NOMO-1 (cell line): ENCODE results near the gene EVX2.
A peak's percentile ranks its signal among the peaks of the same experiment; 100 is the strongest.

Experiments
- DNase-seq, 2 experiments: peaks; one replicate each; lab custom pipeline; 2025; ENCODE audit not compliant: unreplicated experiment in 2 of 2; lab: John Stamatoyannopoulos, UW

The EVX2 gene

DNA sequence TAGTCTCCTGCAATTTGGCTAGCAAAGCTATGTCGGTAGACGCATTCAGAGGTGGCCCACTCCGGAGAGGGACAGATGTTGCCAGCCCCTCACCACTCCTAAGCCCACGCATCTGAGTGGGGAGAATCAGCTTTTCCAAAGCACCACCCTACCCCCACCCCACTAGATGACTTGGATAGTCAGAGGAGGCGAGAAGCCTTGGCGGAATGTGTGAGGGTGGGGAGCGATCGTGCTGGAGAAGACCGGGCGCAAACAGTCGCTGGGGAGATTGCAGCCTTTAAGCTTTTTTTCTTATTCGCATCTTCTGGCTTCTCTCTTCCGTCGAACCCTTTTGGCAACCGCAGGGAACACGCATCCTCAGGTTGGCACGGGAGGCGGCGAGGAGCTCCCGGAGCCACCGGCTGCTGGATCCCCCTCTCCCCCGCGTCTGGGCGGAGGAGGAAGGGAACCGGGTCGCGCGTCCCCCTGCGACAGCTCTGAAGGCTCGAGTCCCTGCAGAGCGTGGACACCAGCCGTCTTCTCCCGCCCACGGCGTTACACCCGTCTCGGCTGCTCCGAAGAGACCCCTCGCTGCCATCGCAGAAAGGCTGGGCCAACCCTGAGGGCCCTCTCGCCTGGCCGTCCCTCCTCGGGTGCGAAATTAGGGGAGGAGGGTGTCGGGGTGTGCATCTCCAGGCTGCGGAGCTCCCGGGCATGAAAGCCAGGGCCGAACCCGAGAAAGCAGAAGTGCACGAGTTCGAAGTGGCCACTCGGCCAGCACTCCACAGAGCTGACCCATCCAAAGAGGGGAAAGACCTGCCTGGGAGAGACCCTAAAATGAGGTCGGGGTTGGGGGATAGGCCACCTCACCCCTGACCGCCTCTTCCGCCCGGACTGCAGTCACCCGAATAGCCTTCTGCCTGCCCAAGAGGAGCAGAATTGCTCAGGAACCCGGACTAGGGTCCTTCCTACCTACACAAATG, 12.2 kb downstream of the EVX2 start:
- DNase-seq, result no peak

DNA sequence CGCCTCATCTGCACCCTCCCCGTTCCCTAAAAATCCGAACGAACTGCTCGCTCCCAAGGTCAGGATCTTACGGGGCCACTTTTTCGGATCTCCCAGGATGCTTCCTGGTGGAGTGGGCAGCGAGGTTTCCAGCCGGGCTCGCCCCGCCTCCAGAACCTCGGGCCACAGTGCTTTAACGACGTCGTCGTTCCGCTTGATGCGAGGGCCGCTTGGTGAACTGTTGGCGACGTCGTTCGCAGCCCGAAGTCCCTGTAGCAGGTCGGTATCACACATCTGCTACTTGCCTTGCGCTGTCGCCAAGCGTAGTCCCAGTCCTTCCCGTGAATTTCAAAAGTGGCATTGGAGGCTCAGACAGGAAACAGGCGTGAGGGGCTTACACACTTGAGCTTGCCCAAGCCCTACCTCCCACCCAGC, 15.3 kb downstream of the EVX2 start:
- no peak for DNase-seq

DNA sequence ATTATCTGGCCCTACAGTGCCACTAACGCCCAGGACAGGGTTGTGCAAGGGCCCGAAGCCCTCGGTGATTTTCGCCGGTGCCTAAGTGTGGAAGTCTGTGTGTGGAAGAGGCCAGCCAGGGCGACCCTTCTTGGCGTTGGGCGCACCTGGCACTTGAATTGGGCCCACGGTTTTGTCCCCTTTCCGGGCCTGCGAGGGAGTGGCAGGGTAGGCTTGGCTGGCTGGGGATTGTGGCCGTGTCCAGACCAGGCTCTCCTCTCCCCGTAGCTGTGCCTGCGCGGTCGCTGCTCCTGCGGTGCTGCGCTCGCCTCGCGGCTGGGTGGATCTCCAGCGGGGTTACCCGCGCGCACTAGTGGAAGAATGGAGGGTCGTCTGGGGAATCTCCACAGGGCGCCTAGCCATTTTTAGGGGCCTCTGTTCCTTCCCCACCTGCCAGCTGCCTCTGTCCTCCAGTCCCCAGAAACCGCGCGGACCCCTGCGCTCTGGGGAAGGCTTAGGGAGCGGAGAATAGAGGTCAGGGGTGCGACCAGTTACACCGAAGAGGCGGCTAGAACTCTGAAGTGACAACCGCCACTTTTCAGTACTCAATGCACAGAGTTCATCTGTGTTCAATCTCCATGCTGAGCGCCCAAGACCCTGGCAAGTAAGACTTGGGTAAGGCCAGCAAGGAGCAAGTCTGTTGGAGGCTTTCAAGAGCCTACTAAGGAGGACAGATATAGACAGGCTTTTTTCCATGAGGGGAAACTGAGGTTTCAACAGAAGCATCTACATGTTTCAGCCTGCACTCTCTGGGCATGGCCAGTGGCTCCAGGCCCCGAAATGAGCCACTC, 16.0 kb downstream of the EVX2 start:
- no peak for DNase-seq

- DNase-seq, result no peak
Observed at GRCh38 chr2:176066645-176067588, 16.8 kb downstream of the EVX2 start.

DNA sequence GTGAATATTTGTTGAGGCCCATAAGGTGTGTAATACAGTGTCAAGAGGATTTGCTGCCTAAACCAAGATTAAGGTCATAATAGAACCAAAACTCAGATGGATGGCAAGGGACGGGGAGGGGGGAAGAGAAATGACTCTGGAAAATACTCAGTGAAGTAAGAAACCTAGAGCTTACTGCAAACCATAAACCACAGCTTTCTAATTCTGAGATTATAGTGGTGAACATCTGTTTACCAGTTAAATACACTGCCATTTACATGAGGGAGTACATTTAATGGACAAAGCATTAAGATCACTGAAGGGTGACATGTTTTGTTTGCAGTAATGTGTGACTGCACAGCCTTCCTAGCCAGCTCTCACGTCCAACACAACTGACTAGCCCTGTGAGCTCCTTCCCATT, 19.8 kb downstream of the EVX2 start:
- DNase-seq, result no peak

- no peak for DNase-seq
Observed at GRCh38 chr2:176056406-176056805, 27.4 kb downstream of the EVX2 start.

- DNase-seq, result peak; percentile 32 to 76
Observed at GRCh38 chr2:176039375-176039774, 44.4 kb downstream of the EVX2 start.

DNA sequence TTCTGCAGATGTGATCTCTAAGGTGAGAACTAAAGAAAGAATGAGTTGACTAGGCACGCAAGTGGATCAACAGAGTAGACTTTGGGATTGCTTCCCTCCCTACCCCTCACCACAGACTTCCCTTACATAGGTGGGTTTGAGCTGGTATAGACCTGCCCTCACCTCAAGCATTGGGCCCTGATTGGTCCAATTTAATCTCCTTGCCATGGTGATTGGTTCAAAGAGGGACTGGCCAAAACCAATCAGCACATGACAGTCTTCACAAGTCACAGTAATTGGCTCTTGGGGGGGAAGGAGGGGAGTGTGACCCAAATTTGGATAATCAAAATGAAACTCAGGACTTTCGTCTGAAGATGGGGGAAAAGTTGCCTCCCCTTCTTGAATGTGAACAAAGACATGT, 45.1 kb downstream of the EVX2 start:
- DNase-seq, result no peak

GRCh38 chr2:176035013-176035691, 48.6 kb downstream of the EVX2 start:
- no peak for DNase-seq

GRCh38 chr2:176027806-176028205, 56.0 kb downstream of the EVX2 start:
- DNase-seq, result no peak
